Fibroblast of lung (primary cell): ENCODE results near the gene LGI1. TPM values are rescaled to one million over a fixed set of nuclear protein-coding genes. Genes with fewer than 3 reads are reported as not detected.

ENCODE experiments used
- DNase-seq, 2 donors: peaks; one replicate each; pipeline versions ENCODE4 v3.0.0 to v3.0.0-alpha.2; 2010; ENCODE audit warnings: low read depth in 2 of 2
- H2AFZ ChIP-seq: 2 replicates; pipeline ENCODE4 v1.5.1; 2012; ENCODE audit warnings: low read length, control low read depth, inconsistent platforms
- H3K27ac ChIP-seq: 2 replicates; pipeline ENCODE4 v1.5.1; 2011; ENCODE audit warnings: low read length, control low read depth; ENCODE audit not compliant: insufficient read depth
- H3K27me3 ChIP-seq: 2 replicates; pipeline ENCODE4 v1.5.1; 2011; ENCODE audit warnings: mild to moderate bottlenecking, low read length; ENCODE audit not compliant: control insufficient read depth, insufficient read depth
- H3K36me3 ChIP-seq: 2 replicates; pipeline ENCODE4 v1.5.1; 2011; ENCODE audit warnings: low read length; ENCODE audit not compliant: control insufficient read depth, insufficient read depth
- H3K4me1 ChIP-seq: 2 replicates; pipeline ENCODE4 v1.5.1; 2011; ENCODE audit warnings: low read length; ENCODE audit not compliant: control insufficient read depth, insufficient read depth; ENCODE audit errors: extremely low read depth
- H3K4me2 ChIP-seq: 2 replicates; pipeline ENCODE4 v1.5.1; 2011; ENCODE audit warnings: low read length, control low read depth; ENCODE audit not compliant: insufficient read depth; ENCODE audit errors: extremely low read depth
- H3K4me3 ChIP-seq, 4 experiments: fragments of 200-600 bp in 1 of 4; sonication (generic) in 1 of 4; replicated peaks in 1 of 4; 2 replicates each; pipeline ENCODE4 v1.5.1; 2011 to 2016; ENCODE audit warnings: low read length in 4 of 4, low read depth in 3 of 4, mild to moderate bottlenecking in 3 of 4, control low read depth in 2 of 4, inconsistent platforms in 1 of 4, mixed read lengths in 1 of 4; ENCODE audit not compliant: insufficient read depth in 1 of 4; ENCODE audit errors: control extremely low read depth in 1 of 4
- H3K79me2 ChIP-seq: 2 replicates; pipeline ENCODE4 v1.5.1; 2012; ENCODE audit warnings: mild to moderate bottlenecking, low read length, inconsistent platforms; ENCODE audit not compliant: control insufficient read depth, insufficient read depth
- H3K9ac ChIP-seq: 2 replicates; pipeline ENCODE4 v1.5.1; 2011; ENCODE audit warnings: mild to moderate bottlenecking, low read length, control low read depth; ENCODE audit not compliant: insufficient read depth
- H3K9me3 ChIP-seq: 2 replicates; pipeline ENCODE4 v1.5.1; 2012; ENCODE audit warnings: low read depth, low read length; ENCODE audit not compliant: control insufficient read depth, insufficient read depth
- H4K20me1 ChIP-seq: 2 replicates; pipeline ENCODE4 v1.5.1; 2011; ENCODE audit warnings: low read length; ENCODE audit not compliant: control insufficient read depth, insufficient read depth; ENCODE audit errors: extremely low read depth
- EZH2 ChIP-seq: IDR thresholded peaks from 2 replicates; pipeline ENCODE4 v1.5.1; 2012; ENCODE audit warnings: low read length, control low read depth, mild to moderate bottlenecking; ENCODE audit errors: missing control alignments
- polyA plus RNA-seq, 2 donors: library from polyadenylated mRNA; depleted of rRNA in 1 of 2; stranded (reverse) in 1 of 2; unstranded in 1 of 2; fragments of >200 nt; gene quantifications; 2 replicates each; pipeline ENCODE4 v1.2.1, GENCODE V29; 2011 to 2012; ENCODE audit warnings: missing spikeins in 1 of 2
- total RNA-seq: library from RNA; depleted of rRNA; stranded (reverse); fragments of >200 nt; gene quantifications from 2 replicates; pipeline ENCODE4 v1.2.1, GENCODE V29; 2014
- TF ChIP-seq, protein P1 (sequence below), 2 donors: IDR thresholded peaks in 1 of 2; conservative IDR thresholded peaks in 1 of 2; 1 replicate in 1 of 2; 2 replicates in 1 of 2; pipeline ENCODE4 v1.5.1; 2011 to 2012; ENCODE audit warnings: low read length in 2 of 2, control low read depth in 1 of 2, inconsistent platforms in 1 of 2, low read depth in 1 of 2, mild to moderate bottlenecking in 1 of 2

The LGI1 gene
- total and polyA plus RNA-seq, 2 donors (not counting 1 experiment from before 2014, with no cell fraction given) = not detected

DNA sequence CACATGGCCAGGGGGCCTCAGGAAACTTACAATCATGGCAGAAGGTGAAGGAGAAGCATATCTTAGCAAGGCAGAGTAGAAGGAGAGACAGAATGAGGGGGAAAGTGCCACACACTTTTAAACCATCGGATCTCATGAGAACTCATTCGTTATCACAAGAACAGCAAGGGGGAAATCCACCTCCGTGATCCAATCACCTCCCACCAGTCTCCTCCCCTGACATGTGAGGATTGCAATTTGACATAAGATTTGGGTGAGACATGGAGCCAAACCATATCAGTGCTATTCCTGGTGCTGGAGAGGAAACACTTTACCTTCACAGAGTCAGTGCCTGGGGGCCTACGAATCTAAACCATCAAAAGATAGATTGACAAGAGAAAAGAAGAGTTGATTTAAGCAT lies 61.8 kb downstream of the LGI1 start:
- Histone ChIP-seq H4K20me1 (no peaks in the 10 kb centered on the region), H3K27me3 (peaks cover 4% of the 10 kb centered on the region), H3K79me2 (no peaks in the 10 kb centered on the region), H3K4me3 (no peak overlapping the region), H3K9ac (no peak overlapping the region), H2AFZ (no peak overlapping the region), H3K4me1 (no peaks in the 10 kb centered on the region), H3K9me3 (no peaks in the 10 kb centered on the region), H3K36me3 (no peaks in the 10 kb centered on the region), H3K27ac (no peak overlapping the region), H3K4me2 (no peak overlapping the region)
- DNase-seq = no peak
- TF ChIP-seq, protein P1, sequence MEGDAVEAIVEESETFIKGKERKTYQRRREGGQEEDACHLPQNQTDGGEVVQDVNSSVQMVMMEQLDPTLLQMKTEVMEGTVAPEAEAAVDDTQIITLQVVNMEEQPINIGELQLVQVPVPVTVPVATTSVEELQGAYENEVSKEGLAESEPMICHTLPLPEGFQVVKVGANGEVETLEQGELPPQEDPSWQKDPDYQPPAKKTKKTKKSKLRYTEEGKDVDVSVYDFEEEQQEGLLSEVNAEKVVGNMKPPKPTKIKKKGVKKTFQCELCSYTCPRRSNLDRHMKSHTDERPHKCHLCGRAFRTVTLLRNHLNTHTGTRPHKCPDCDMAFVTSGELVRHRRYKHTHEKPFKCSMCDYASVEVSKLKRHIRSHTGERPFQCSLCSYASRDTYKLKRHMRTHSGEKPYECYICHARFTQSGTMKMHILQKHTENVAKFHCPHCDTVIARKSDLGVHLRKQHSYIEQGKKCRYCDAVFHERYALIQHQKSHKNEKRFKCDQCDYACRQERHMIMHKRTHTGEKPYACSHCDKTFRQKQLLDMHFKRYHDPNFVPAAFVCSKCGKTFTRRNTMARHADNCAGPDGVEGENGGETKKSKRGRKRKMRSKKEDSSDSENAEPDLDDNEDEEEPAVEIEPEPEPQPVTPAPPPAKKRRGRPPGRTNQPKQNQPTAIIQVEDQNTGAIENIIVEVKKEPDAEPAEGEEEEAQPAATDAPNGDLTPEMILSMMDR (conservative IDR thresholded peaks at IDR 0.05 in 1 of 2, IDR thresholded peaks at IDR 0.05 in 1 of 2; ENCODE audit: low read depth in 1 of 2, low read length in 2 of 2) = no peak
- no peak for TF ChIP-seq EZH2

DNA sequence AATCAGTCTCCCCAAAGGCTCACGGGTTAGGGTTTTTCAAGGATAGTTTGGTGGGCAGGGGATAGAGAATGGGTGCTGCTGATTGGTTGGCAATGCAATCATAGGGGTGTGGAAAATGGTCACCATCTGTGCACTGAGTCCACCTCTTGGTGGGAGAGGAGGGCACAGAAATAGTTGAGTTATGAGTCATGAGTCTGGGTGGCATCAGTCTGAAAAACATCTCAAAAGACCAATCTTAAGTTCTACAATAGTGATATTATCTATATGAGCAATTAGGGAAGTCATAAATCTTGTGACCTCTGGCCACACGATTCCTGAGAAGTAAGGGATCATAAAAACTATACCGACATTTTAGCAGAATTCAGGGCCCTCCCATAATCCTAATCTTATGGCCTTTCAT lies 62.7 kb downstream of the LGI1 start:
- Histone ChIP-seq H3K9ac (no peak overlapping the region), H3K27ac (no peak overlapping the region), H3K4me1 (no peaks in the 10 kb centered on the region), H3K79me2 (no peaks in the 10 kb centered on the region), H2AFZ (no peak overlapping the region), H3K4me3 (no peak overlapping the region), H3K9me3 (no peaks in the 10 kb centered on the region), H4K20me1 (no peaks in the 10 kb centered on the region), H3K4me2 (no peak overlapping the region), H3K36me3 (no peaks in the 10 kb centered on the region), H3K27me3 (peaks cover 4% of the 10 kb centered on the region)
- TF ChIP-seq EZH2 = no peak
- TF ChIP-seq, protein P1 (conservative IDR thresholded peaks at IDR 0.05 in 1 of 2, IDR thresholded peaks at IDR 0.05 in 1 of 2; ENCODE audit: low read depth in 1 of 2, low read length in 2 of 2) = no peak
- DNase-seq = no peak

DNA sequence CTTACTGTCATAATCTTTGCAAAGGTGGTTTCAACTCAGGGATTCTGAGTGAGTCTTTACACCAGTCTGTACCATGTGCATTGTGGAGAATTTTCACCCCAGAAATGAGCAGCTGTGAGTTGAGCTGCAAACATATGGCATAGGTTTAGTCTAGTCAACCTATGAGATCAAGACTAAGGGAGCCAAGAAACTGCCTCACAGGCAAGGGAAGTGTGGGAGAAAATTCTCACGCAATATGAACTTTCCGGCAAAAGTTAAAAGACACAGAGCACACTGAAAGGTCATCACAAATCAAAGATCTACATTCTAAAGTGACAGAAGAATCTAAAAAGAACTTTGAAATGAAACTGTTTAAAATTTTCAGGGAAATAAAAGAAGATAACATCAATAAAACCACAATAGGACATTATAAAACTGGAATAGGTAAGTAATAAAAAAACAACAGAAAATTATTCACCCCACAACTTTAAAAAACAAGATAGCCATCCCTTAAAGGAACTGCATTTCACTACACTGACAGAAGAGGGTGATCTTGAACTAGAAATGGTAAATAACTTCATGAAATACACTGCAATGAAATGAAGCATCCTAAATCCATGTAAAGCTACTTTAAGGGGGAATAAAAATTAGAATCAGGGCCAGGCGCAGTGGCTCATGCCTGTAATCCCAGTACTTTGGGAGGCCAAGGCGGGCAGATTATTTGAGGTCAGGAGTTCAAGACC lies 63.5 kb downstream of the LGI1 start:
- TF ChIP-seq, protein P1 (conservative IDR thresholded peaks at IDR 0.05 in 1 of 2, IDR thresholded peaks at IDR 0.05 in 1 of 2; ENCODE audit: low read depth in 1 of 2, low read length in 2 of 2) = peak in 1 of 2 donors; percentile 50
- no peak for TF ChIP-seq EZH2
- DNase-seq = peak; percentile 39 to 52
- H3K36me3 ChIP-seq = no peaks in the 10 kb centered on the region
- H3K27me3 ChIP-seq = peaks cover 4% of the 10 kb centered on the region
- H3K79me2 ChIP-seq = no peaks in the 10 kb centered on the region
- no peak overlapping the region for H3K4me2 ChIP-seq
- H3K4me3 ChIP-seq = no peak overlapping the region
- H3K9me3 ChIP-seq = no peaks in the 10 kb centered on the region
- no peak overlapping the region for H2AFZ ChIP-seq
- H3K9ac ChIP-seq = no peak overlapping the region
- no peak overlapping the region for H3K27ac ChIP-seq
- no peaks in the 10 kb centered on the region for H4K20me1 ChIP-seq
- no peaks in the 10 kb centered on the region for H3K4me1 ChIP-seq
